K562 (cell line): ENCODE results near the gene CCDC152.

Experiments
- BACH1 ChIP-seq: fragments of 200-800 bp; sonication (Bioruptor generic); IDR thresholded peaks from 2 replicates; pipeline ENCODE4 v1.6.1; 2016; ENCODE audit warnings: missing genetic modification characterization, missing compliant biosample characterization
- EZH2 ChIP-seq: IDR thresholded peaks from 2 replicates; pipeline ENCODE4 v1.6.1; 2012; ENCODE audit warnings: low read depth, mild to moderate bottlenecking, inconsistent platforms, low read length, borderline replicate concordance
- RFX1 ChIP-seq: fragments of 450-650 bp; IDR thresholded peaks from 2 replicates; pipeline ENCODE4 v1.6.1; 2016; ENCODE audit warnings: mild to moderate bottlenecking, moderate library complexity
- ZFP36 ChIP-seq: fragments of 150-350 bp; IDR thresholded peaks from 2 replicates; pipeline ENCODE4 v1.6.1; 2018; ENCODE audit warnings: low read length, low read depth; ENCODE audit not compliant: partially characterized antibody
- ZNF75A ChIP-seq: fragments of 450-650 bp; formaldehyde crosslinking; IDR thresholded peaks from 2 replicates; pipeline ENCODE4 v1.4.0; 2020; ENCODE audit warnings: mild to moderate bottlenecking
- TF ChIP-seq, protein P1 (sequence below), 3 experiments: IDR thresholded peaks in 2 of 3; conservative IDR thresholded peaks in 1 of 3; 2 replicates each; pipeline ENCODE4 v1.5.1; 2011 to 2012; ENCODE audit warnings: low read length in 3 of 3, mild to moderate bottlenecking in 3 of 3, control low read depth in 2 of 3, improper control_type of control experiment in 1 of 3, inconsistent platforms in 1 of 3, low read depth in 1 of 3, mixed read lengths in 1 of 3, moderate library complexity in 1 of 3; ENCODE audit not compliant: insufficient read depth in 2 of 3

GRCh38 chr5:42813533-42813932, 56.9 kb downstream of the CCDC152 start:
- no peak for TF ChIP-seq EZH2
- TF ChIP-seq RFX1, result no peak
- TF ChIP-seq ZNF75A, result no peak
- no peak for TF ChIP-seq BACH1 (tag)
- no peak for TF ChIP-seq ZFP36
- TF ChIP-seq, protein P1, sequence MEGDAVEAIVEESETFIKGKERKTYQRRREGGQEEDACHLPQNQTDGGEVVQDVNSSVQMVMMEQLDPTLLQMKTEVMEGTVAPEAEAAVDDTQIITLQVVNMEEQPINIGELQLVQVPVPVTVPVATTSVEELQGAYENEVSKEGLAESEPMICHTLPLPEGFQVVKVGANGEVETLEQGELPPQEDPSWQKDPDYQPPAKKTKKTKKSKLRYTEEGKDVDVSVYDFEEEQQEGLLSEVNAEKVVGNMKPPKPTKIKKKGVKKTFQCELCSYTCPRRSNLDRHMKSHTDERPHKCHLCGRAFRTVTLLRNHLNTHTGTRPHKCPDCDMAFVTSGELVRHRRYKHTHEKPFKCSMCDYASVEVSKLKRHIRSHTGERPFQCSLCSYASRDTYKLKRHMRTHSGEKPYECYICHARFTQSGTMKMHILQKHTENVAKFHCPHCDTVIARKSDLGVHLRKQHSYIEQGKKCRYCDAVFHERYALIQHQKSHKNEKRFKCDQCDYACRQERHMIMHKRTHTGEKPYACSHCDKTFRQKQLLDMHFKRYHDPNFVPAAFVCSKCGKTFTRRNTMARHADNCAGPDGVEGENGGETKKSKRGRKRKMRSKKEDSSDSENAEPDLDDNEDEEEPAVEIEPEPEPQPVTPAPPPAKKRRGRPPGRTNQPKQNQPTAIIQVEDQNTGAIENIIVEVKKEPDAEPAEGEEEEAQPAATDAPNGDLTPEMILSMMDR (IDR thresholded peaks at IDR 0.05 in 2 of 3, conservative IDR thresholded peaks at IDR 0.05 in 1 of 3; ENCODE audit: insufficient read depth in 2 of 3, low read depth in 1 of 3, low read length in 3 of 3), result no peak
